ENCODE results near the gene FAM234B. TPM values are rescaled to one million over a fixed set of nuclear protein-coding genes. Genes with fewer than 3 reads are reported as not detected.

Gene FAM234B
- 10 to 100 TPM; 19.3 to 41.4 (median 25.6) TPM for total RNA-seq

DNA sequence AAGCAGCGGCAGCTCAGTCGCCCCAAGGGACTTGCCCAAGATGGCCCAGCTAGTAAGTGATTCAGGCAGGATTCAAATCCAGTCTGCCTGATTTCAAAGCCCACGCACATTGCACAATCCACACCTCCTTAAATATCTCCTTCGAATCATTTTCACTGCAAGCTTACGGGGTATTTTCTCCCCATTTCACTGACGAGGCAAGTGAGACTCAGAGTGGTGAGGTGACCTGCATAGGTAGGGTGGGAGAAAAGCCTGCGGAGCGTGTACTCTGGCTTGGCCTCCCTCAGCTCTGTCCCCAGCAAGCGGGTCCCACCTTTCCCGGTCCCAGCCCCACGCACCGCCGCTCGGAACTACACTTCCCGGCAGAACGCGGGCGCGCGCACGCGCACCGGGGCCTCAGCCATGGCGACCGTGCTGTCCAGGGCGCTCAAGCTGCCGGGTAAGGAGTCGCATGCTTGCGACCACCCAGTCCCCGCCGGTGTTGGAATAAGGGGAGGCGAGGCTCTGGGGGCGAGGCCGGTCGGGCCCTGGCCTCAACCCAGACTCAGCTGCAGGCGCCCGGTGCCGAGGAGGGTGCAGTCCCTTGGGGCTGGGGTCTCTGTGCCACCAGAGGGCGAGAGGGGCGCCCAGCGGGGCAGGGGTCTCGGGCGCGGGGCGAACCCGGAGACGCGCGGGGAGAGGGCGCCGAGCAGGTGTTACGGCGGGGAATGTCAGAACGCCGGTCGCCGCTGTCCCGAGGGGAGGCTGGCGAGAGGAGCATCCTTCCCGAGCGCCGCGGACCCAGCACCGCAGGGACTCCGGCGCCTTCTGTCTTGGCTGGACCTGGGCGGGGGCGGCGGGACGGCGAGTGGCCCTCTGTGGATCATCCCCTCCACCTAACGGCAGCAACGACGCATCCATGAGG is at the start of gene FAM234B:
FAM234B (plus strand) TSS at position 380 of the 904 bp plus-strand sequence; CDS start at position 403, 23 bp downstream.
- TF ChIP-seq CTCF (IDR thresholded peaks at IDR 0.05) (no peak), POLR2A (IDR thresholded peaks at IDR 0.05) (no peak)
- DNase-seq (ENCODE audit: low spot score in 2 of 2) = peak; percentile 64 to 96
- H3K4me3 ChIP-seq (ENCODE audit: low read depth, poor library complexity, severe bottlenecking) = peak within 1 kb of the TSS; percentile 97
- WGBS, 2 donors = 1 to 2% methylated on average over 36 to 67 of the region's 74 CpGs
- intact Hi-C loops (cut with DNase I; ENCODE audit: low total_unique reads) = no loop called here

DNA sequence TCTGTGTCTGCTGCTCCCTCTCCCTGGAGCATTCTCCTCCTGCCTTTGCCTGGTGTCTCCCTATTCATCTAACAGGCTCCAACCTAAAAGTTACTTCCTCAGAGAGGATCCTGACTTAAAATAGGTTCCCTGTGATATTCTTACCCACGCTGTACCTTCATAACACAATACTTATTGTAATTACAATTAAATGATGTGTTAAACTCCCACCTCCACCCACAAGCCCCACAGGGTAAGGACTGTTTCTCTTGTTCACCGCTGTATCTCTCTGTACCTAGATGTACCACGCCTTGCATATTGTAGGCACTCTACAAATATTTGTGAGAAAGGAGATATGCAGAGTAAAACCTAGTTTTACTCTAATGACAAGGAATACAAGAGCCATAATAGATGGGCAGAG is 49.1 kb upstream of the FAM234B start:
- intact Hi-C loops (cut with DNase I; ENCODE audit: low total_unique reads) = no loop called here
- no peak for DNase-seq (ENCODE audit: low spot score in 2 of 2)
- no peak overlapping the region for H3K4me3 ChIP-seq (ENCODE audit: low read depth, poor library complexity, severe bottlenecking)
- whole genome bisulfite sequencing, 2 donors = 89 to 96% methylated on average over 3 of the region's 3 CpGs
- TF ChIP-seq POLR2A (IDR thresholded peaks at IDR 0.05) = no peak
- TF ChIP-seq CTCF (IDR thresholded peaks at IDR 0.05) = no peak

DNA sequence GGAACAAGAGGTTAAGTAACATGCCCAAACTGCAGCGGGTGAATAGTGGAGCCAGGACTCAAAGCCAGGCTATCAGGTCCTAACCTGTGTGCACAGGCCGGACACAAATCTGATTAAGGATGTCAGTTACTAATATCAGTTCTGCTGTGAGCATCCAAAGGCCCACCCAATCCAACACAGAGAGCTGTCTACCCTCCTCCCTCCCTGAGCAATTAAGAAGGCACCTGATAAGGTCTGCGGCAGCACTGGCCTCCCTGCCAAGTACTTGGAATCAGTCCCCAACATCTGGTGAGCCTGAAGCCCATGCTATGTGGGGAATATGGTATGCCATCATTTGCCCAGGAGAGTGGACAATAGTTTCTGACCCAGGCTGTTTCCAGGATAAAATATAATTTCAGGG is 48.0 kb upstream of the FAM234B start:
- DNase-seq (ENCODE audit: low spot score in 2 of 2) = no peak
- intact Hi-C loops (cut with DNase I; ENCODE audit: low total_unique reads) = no loop called here
- TF ChIP-seq POLR2A (IDR thresholded peaks at IDR 0.05) (no peak), CTCF (IDR thresholded peaks at IDR 0.05) (no peak)
- H3K4me3 ChIP-seq (ENCODE audit: low read depth, poor library complexity, severe bottlenecking) = no peak overlapping the region
- 36 to 47% methylated on average over 3 of the region's 3 CpGs for WGBS, 2 donors

- intact Hi-C loops (cut with DNase I; ENCODE audit: low total_unique reads) = no loop called here
- H3K4me3 ChIP-seq (ENCODE audit: low read depth, poor library complexity, severe bottlenecking) = no peak overlapping the region
- TF ChIP-seq POLR2A (IDR thresholded peaks at IDR 0.05) (no peak), CTCF (IDR thresholded peaks at IDR 0.05) (no peak)
- no peak for DNase-seq (ENCODE audit: low spot score in 2 of 2)
- 60 to 66% methylated on average over 3 of the region's 3 CpGs for WGBS, 2 donors
These were observed 47.0 kb upstream of the FAM234B start for GRCh38 chr12:12997156-12997555.

DNA sequence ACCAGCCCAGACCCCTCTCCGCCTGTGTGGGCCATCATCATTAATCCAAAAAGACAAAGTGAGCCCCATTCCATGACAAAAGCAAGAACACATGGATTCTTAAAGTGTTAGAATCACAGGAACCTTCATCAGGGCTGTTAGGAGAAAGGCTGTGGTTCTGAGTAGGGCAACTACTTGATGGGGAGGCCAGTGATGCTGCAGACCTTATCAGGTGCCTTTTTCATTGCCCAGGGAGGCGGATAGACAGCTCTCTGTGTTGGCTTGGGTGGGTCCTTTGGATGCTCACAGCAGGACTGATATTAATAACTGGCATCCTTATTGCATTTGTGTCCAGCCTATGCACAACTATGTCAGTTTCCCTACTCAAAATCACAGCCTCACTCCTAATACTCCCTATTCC is 46.4 kb upstream of the FAM234B start:
- intact Hi-C loops (cut with DNase I; ENCODE audit: low total_unique reads) = no loop called here
- TF ChIP-seq CTCF (IDR thresholded peaks at IDR 0.05) = no peak
- no peak for TF ChIP-seq POLR2A (IDR thresholded peaks at IDR 0.05)
- DNase-seq (ENCODE audit: low spot score in 2 of 2) = no peak
- no peak overlapping the region for H3K4me3 ChIP-seq (ENCODE audit: low read depth, poor library complexity, severe bottlenecking)
- 51 to 96% methylated on average over 2 of the region's 2 CpGs for WGBS, 2 donors
